Measurements from ENCODE around the gene STIP1. TPM values are rescaled to one million over a fixed set of nuclear protein-coding genes. Genes with fewer than 3 reads are reported as not detected.

The STIP1 gene
- 212 and 226 TPM in 2 replicates for total RNA-seq

GRCh38 chr11:64185693-64186491, at the start of gene STIP1:
STIP1 (plus strand) TSS chr11:64186171; CDS start chr11:64186262, 91 bp downstream.

GRCh38 chr11:64165842-64166635, 19.9 kb upstream of the STIP1 start, which contains the start of gene MACROD1:
MACROD1 (minus strand) TSS chr11:64166113; CDS start chr11:64165994, 119 bp downstream.

GRCh38 chr11:64206457-64207255, 20.7 kb downstream of the STIP1 start, which contains the start of gene FERMT3:
FERMT3 (plus strand) TSS chr11:64206721; CDS start chr11:64207365, 644 bp downstream.

GRCh38 chr11:64225608-64226506, 39.9 kb downstream of the STIP1 start, which contains the start of the genes NUDT22 and TRPT1:
NUDT22 (plus strand) TSS chr11:64226274; CDS start chr11:64226653, 379 bp downstream.
TRPT1 (minus strand) TSS chr11:64226186; CDS start chr11:64225860, 326 bp downstream.

GRCh38 chr11:64230171-64230984, 44.4 kb downstream of the STIP1 start, which contains the start of gene DNAJC4:
DNAJC4 (plus strand) TSS chr11:64230548; CDS start chr11:64230855, 307 bp downstream.

GRCh38 chr11:64233913-64234586, 48.1 kb downstream of the STIP1 start, which contains the start of gene VEGFB:
VEGFB (plus strand) TSS chr11:64234584; CDS start chr11:64234834, 250 bp downstream.

GRCh38 chr11:64240435-64241240, 54.7 kb downstream of the STIP1 start, which contains the start of gene FKBP2:
FKBP2 (plus strand) TSS chr11:64241095; CDS start chr11:64242388, 1,293 bp downstream.

GRCh38 chr11:64246871-64247728, 61.1 kb downstream of the STIP1 start, which contains the start of gene PPP1R14B:
PPP1R14B (minus strand) TSS chr11:64246943; CDS start chr11:64246673, 270 bp downstream.

GRCh38 chr11:64251016-64251752, 65.2 kb downstream of the STIP1 start, which contains the start of gene PLCB3:
PLCB3 (plus strand) TSS chr11:64251530; CDS start chr11:64251650, 120 bp downstream.

Other genes with a start within 250 kb of the STIP1 start
- 10.1 and 10.9 TPM in 2 replicates for gene NAA40, start 247.2 kb upstream of the STIP1 start, total RNA-seq
- gene COX8A, start 211.6 kb upstream of the STIP1 start, total RNA-seq: 209 and 390 TPM in 2 replicates
- 59.4 and 72.8 TPM in 2 replicates for gene OTUB1, start 199.7 kb upstream of the STIP1 start, total RNA-seq
- gene FLRT1, start 150.2 kb upstream of the STIP1 start, total RNA-seq: not detected in 2 replicates
- gene MACROD1, start 20.1 kb upstream of the STIP1 start, total RNA-seq: 17.5 and 32.5 TPM in 2 replicates
- 8.1 and 22.2 TPM in 2 replicates for gene FERMT3, start 20.6 kb downstream of the STIP1 start, total RNA-seq
- gene TRPT1, start 40.0 kb downstream of the STIP1 start, total RNA-seq: 22.6 and 63.7 TPM in 2 replicates
- 53.3 and 61.4 TPM in 2 replicates for gene NUDT22, start 40.1 kb downstream of the STIP1 start, total RNA-seq
- 4.3 and 7.8 TPM in 2 replicates for gene DNAJC4, start 44.4 kb downstream of the STIP1 start, total RNA-seq
- gene VEGFB, start 48.4 kb downstream of the STIP1 start, total RNA-seq: 7.6 and 10.7 TPM in 2 replicates
- 41.0 and 56.8 TPM in 2 replicates for gene FKBP2, start 54.9 kb downstream of the STIP1 start, total RNA-seq
- gene PPP1R14B, start 60.8 kb downstream of the STIP1 start, total RNA-seq: 264 and 362 TPM in 2 replicates
- gene PLCB3, start 65.4 kb downstream of the STIP1 start, total RNA-seq: 51.3 and 68.1 TPM in 2 replicates
- gene BAD, start 98.5 kb downstream of the STIP1 start, total RNA-seq: 63.1 and 68.2 TPM in 2 replicates
- gene GPR137, start 99.7 kb downstream of the STIP1 start, total RNA-seq: 6.4 and 7.1 TPM in 2 replicates
- under 0.01 and 0.30 TPM in 2 replicates for gene KCNK4, start 105.1 kb downstream of the STIP1 start, total RNA-seq
- 0.61 TPM in 1 of 2 replicates, not detected in the other for gene CATSPERZ, start 114.2 kb downstream of the STIP1 start, total RNA-seq
- 43.6 and 52.3 TPM in 2 replicates for gene ESRRA, start 119.4 kb downstream of the STIP1 start, total RNA-seq
- 294 and 605 TPM in 2 replicates for gene TRMT112, start 131.4 kb downstream of the STIP1 start, total RNA-seq
- 287 and 290 TPM in 2 replicates for gene PRDX5, start 131.9 kb downstream of the STIP1 start, total RNA-seq
- 1.3 and 1.7 TPM in 2 replicates for gene CCDC88B, start 154.0 kb downstream of the STIP1 start, total RNA-seq
- gene RPS6KA4, start 173.0 kb downstream of the STIP1 start, total RNA-seq: 35.3 and 35.7 TPM in 2 replicates